Measurements from ENCODE around the gene VPS13C.

DNA sequence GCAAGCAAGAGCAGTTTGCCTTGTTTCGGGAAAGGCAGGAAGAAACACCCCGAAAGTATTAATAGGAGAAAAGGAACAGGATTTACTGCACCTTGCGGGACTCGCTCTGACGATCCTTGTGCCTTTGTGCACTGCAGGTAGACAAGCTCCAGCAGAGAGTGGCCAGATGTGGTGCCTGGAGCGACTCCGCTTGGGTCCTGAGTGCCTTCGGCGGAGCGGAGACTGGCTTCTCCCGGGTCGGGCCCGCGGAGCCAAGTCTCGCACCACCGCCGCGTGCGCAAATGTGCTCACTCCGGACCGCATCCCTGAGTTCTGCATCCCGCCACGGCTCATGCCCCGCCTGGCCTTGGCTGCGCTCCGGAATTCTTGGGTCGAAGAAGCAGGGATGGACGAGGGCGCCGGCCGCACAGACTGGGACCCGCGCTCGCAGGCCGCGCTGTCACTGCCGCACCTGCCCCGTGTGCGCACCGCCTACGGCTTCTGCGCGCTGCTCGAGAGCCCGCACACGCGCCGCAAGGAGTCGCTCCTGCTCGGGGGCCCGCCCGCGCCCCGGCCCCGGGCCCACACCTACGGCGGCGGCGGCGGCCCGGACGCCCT is 7.3 kb upstream of the VPS13C start:
- TF ChIP-seq, protein P1, sequence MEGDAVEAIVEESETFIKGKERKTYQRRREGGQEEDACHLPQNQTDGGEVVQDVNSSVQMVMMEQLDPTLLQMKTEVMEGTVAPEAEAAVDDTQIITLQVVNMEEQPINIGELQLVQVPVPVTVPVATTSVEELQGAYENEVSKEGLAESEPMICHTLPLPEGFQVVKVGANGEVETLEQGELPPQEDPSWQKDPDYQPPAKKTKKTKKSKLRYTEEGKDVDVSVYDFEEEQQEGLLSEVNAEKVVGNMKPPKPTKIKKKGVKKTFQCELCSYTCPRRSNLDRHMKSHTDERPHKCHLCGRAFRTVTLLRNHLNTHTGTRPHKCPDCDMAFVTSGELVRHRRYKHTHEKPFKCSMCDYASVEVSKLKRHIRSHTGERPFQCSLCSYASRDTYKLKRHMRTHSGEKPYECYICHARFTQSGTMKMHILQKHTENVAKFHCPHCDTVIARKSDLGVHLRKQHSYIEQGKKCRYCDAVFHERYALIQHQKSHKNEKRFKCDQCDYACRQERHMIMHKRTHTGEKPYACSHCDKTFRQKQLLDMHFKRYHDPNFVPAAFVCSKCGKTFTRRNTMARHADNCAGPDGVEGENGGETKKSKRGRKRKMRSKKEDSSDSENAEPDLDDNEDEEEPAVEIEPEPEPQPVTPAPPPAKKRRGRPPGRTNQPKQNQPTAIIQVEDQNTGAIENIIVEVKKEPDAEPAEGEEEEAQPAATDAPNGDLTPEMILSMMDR (IDR thresholded peaks at IDR 0.05) = no peak
- TF ChIP-seq POLR2A (IDR thresholded peaks at IDR 0.05) = no peak
